SH-SY5Y (cell line): ENCODE results near the gene PSD.

ENCODE experiments used
- GATA2 ChIP-seq: IDR thresholded peaks from 2 replicates; pipeline ENCODE4 v1.6.1; 2011; ENCODE audit warnings: mild to moderate bottlenecking, low read depth, low read length
- GATA3 ChIP-seq: IDR thresholded peaks from 2 replicates; pipeline ENCODE4 v1.6.1; 2011; ENCODE audit warnings: low read depth, mild to moderate bottlenecking, low read length, moderate library complexity

GRCh38 chr10:102406815-102407214 is 11.8 kb downstream of the PSD start:
- TF ChIP-seq GATA2: no peak
- no peak for TF ChIP-seq GATA3
